SK-N-SH (cell line): ENCODE measurements around the gene OSTF1. TPM values are rescaled to one million over a fixed set of nuclear protein-coding genes. Genes with fewer than 3 reads are reported as not detected.

Experiments
- CTCF ChIA-PET: fragments of 300-600, 350-600 bp; formaldehyde crosslinking; extraction: SDS; loops from one replicate; lab custom pipeline; 2021; lab: Yijun Ruan, JAX
- POLR2A ChIA-PET: fragments of 350-600 bp; sonication (Branson Sonifier 250); formaldehyde crosslinking; extraction: SDS; loops from one replicate; lab custom pipeline; 2020; ENCODE audit warnings: antibody characterized with exemption, inconsistent platforms; lab: Yijun Ruan, JAX
- DNase-seq: peaks from one replicate; pipeline ENCODE4 v3.0.0; 2012
- H2AFZ ChIP-seq: fragments of 200-600 bp; sonication (generic); 2 replicates; pipeline ENCODE4 v1.8.1; 2016; ENCODE audit warnings: antibody characterized with exemption, mild to moderate bottlenecking, low read depth
- H3F3A ChIP-seq: fragments of 200-600 bp; sonication (generic); replicated peaks from 2 replicates; pipeline ENCODE3; 2016; ENCODE audit warnings: antibody characterized with exemption, mild to moderate bottlenecking; ENCODE audit not compliant: insufficient read depth
- H3K27ac ChIP-seq, 2 experiments: fragments of 200-500 bp in 1 of 2; fragments of 200-600 bp in 1 of 2; sonication (Bioruptor generic) in 1 of 2; sonication (generic), shearing (Covaris generic) in 1 of 2; 2 replicates each; pipeline versions ENCODE4 v1.5.1 to v1.6.1; 2014 to 2016; ENCODE audit warnings: low read depth in 2 of 2, inconsistent platforms in 1 of 2, low read length in 1 of 2, mild to moderate bottlenecking in 1 of 2, mixed read lengths in 1 of 2
- H3K27me3 ChIP-seq: fragments of 200-600 bp; sonication (generic), shearing (Covaris generic); 2 replicates; pipeline ENCODE4 v1.6.1; 2016; ENCODE audit warnings: mixed run types; ENCODE audit not compliant: insufficient read depth
- H3K36me3 ChIP-seq, 2 experiments: fragments of 200-500 bp in 1 of 2; fragments of 200-600 bp in 1 of 2; sonication (Bioruptor generic) in 1 of 2; sonication (generic) in 1 of 2; replicated peaks in 1 of 2; 2 replicates each; pipeline versions ENCODE3 to v1.5.1; 2014 to 2016; ENCODE audit warnings: low read length in 1 of 2, mild to moderate bottlenecking in 1 of 2; ENCODE audit not compliant: insufficient read depth in 2 of 2, control insufficient read depth in 1 of 2
- H3K4me1 ChIP-seq, 2 experiments: fragments of 200-500 bp in 1 of 2; fragments of 200-600 bp in 1 of 2; sonication (Bioruptor generic) in 1 of 2; sonication (generic), shearing (Covaris generic) in 1 of 2; 2 replicates each; pipeline versions ENCODE4 v1.5.1 to v1.6.1; 2014 to 2016; ENCODE audit warnings: low read depth in 1 of 2, low read length in 1 of 2, mixed run types in 1 of 2; ENCODE audit not compliant: insufficient read depth in 2 of 2, control insufficient read depth in 1 of 2
- H3K4me2 ChIP-seq: fragments of 200-600 bp; sonication (generic), shearing (Covaris generic); 2 replicates; pipeline ENCODE4 v1.6.1; 2017; ENCODE audit warnings: mixed run types
- H3K4me3 ChIP-seq, 2 experiments: fragments of 200-500 bp in 1 of 2; fragments of 200-600 bp in 1 of 2; sonication (Bioruptor generic) in 1 of 2; sonication (generic), shearing (Covaris generic) in 1 of 2; 2 replicates each; pipeline versions ENCODE4 v1.5.1 to v1.8.1; 2014 to 2016; ENCODE audit warnings: low read depth in 2 of 2, inconsistent platforms in 1 of 2, low read length in 1 of 2, mild to moderate bottlenecking in 1 of 2, mixed read lengths in 1 of 2, moderate library complexity in 1 of 2
- H3K79me2 ChIP-seq: fragments of 200-600 bp; sonication (generic); 2 replicates; pipeline ENCODE4 v1.8.1; 2017; ENCODE audit warnings: mild to moderate bottlenecking; ENCODE audit not compliant: insufficient read depth
- H3K9ac ChIP-seq: fragments of 200-600 bp; sonication (generic); 2 replicates; pipeline ENCODE4 v1.6.1; 2017; ENCODE audit warnings: mixed run types
- H3K9me2 ChIP-seq: fragments of 200-600 bp; sonication (generic); 2 replicates; pipeline ENCODE4 v1.6.1; 2017; ENCODE audit warnings: mixed run types
- H3K9me3 ChIP-seq: fragments of 200-600 bp; sonication (generic); 2 replicates; pipeline ENCODE4 v1.6.1; 2017; ENCODE audit warnings: mixed run types, mild to moderate bottlenecking, moderate library complexity
- H4K20me1 ChIP-seq: fragments of 200-600 bp; sonication (generic); 2 replicates; pipeline ENCODE4 v1.6.1; 2017; ENCODE audit warnings: mild to moderate bottlenecking, mixed run types; ENCODE audit not compliant: insufficient read depth
- ELF1 ChIP-seq: IDR thresholded peaks from 2 replicates; pipeline ENCODE4 v1.4.0; 2012
- EZH2phosphoT487 ChIP-seq: fragments of 200-600 bp; sonication (generic); IDR thresholded peaks from 2 replicates; pipeline ENCODE4 v1.6.1; 2017; ENCODE audit warnings: low read depth, mixed run types, mild to moderate bottlenecking, antibody characterized with exemption, moderate library complexity, borderline replicate concordance
- FOSL2 ChIP-seq: IDR thresholded peaks from 2 replicates; pipeline ENCODE4 v1.4.0; 2012; ENCODE audit warnings: low read depth, mild to moderate bottlenecking, moderate library complexity, borderline replicate concordance
- JUND ChIP-seq: IDR thresholded peaks from 2 replicates; pipeline ENCODE4 v1.4.0; 2012
- NFIC ChIP-seq: IDR thresholded peaks from 2 replicates; pipeline ENCODE4 v1.4.0; 2012; ENCODE audit warnings: borderline replicate concordance
- RXRA ChIP-seq: IDR thresholded peaks from 2 replicates; pipeline ENCODE4 v1.4.0; 2012; ENCODE audit warnings: low read depth, mild to moderate bottlenecking, borderline replicate concordance
- SIN3A ChIP-seq: IDR thresholded peaks from 2 replicates; pipeline ENCODE4 v1.6.1; 2012; ENCODE audit warnings: low read depth, mild to moderate bottlenecking, low read length, moderate library complexity, borderline replicate concordance
- SMC3 ChIP-seq: IDR thresholded peaks from 2 replicates; pipeline ENCODE4 v1.6.1; 2012; ENCODE audit warnings: low read depth, low read length, improper control_type of control experiment
- TCF12 ChIP-seq: IDR thresholded peaks from 2 replicates; pipeline ENCODE4 v1.4.0; 2012
- TEAD4 ChIP-seq: IDR thresholded peaks from 2 replicates; pipeline ENCODE4 v1.4.0; 2012; ENCODE audit warnings: mild to moderate bottlenecking, borderline replicate concordance; ENCODE audit not compliant: insufficient read depth
- WGBS: methylation state at CpG from one replicate; pipeline ENCODE4 v1.1.6; 2017; ENCODE audit warnings: low lambda C conversion rate; 5-methylcytosine and 5-hydroxymethylcytosine counted together
- polyA plus RNA-seq, 3 experiments: library from polyadenylated mRNA; depleted of rRNA; stranded (reverse); fragments of >200 nt; gene quantifications; 2 replicates each; pipeline ENCODE4 v1.2.3, GENCODE V29; 2012

The OSTF1 gene
- polyA plus RNA-seq, 1 of the 3 experiments (the other 2 are of a cell fraction) = 9.5 TPM

GRCh38 chr9:75061169-75061568, 27.1 kb upstream of the OSTF1 start (continued):
- TF ChIP-seq SMC3 = no peak
- no peak for TF ChIP-seq JUND
- no peak for TF ChIP-seq RXRA
- TF ChIP-seq TEAD4 = no peak
- no peak for TF ChIP-seq ELF1
- no peak for TF ChIP-seq EZH2phosphoT487

GRCh38 chr9:75063556-75064305, 24.6 kb upstream of the OSTF1 start:
- no peak for TF ChIP-seq NFIC
- ChIA-PET POLR2A (no interaction called here), CTCF (interaction anchor here (1.2 to 2.0 kb wide), 4 partner anchors 9 to 290 kb away, joined by 3 to 5 read pairs (median 4); no protein-coding TSS in a partner anchor)
- no peak overlapping the region for H3K9ac ChIP-seq
- H3K9me2 ChIP-seq = no peaks in the 10 kb centered on the region
- H4K20me1 ChIP-seq = no peaks in the 10 kb centered on the region
- 33% methylated on average over 1 of the region's 1 CpG for WGBS
- H3K36me3 ChIP-seq = peaks cover 0 to 7% of the 10 kb centered on the region in 2 experiments
- DNase-seq = no peak
- peaks cover 2 to 9% of the 10 kb centered on the region in 2 experiments; a peak in 2 of 4 replicates for H3K4me1 ChIP-seq
- H2AFZ ChIP-seq = no peak overlapping the region
- no peak overlapping the region for H3K4me3 ChIP-seq
- H3K27me3 ChIP-seq = no peaks in the 10 kb centered on the region
- H3K4me2 ChIP-seq = peak overlapping the region; percentile 59
- H3K27ac ChIP-seq = peak overlapping the region in 1 of 2 experiments; percentile 28; a peak in 2 of 4 replicates
- H3K79me2 ChIP-seq = no peaks in the 10 kb centered on the region
- peaks cover 4% of the 10 kb centered on the region for H3F3A ChIP-seq
- H3K9me3 ChIP-seq = no peaks in the 10 kb centered on the region

- TF ChIP-seq SIN3A (no peak), FOSL2 (peak; percentile 46; the same call in 1 of the 2 replicates), TCF12 (peak; percentile 53; the same call in 1 of the 2 replicates)
- no peak overlapping the region for H3K9ac ChIP-seq
- H3K9me3 ChIP-seq = no peaks in the 10 kb centered on the region
- no peak for DNase-seq
- H3K27ac ChIP-seq = peak overlapping the region in 1 of 2 experiments; percentile 28; a peak in 3 of 4 replicates
- peaks cover 4% of the 10 kb centered on the region for H3F3A ChIP-seq
- no peaks in the 10 kb centered on the region for H3K79me2 ChIP-seq
- no peaks in the 10 kb centered on the region for H3K9me2 ChIP-seq
- ChIA-PET CTCF (interaction anchor here (1.2 to 2.0 kb wide), 4 partner anchors 10 to 291 kb away, joined by 3 to 5 read pairs (median 4); no protein-coding TSS in a partner anchor), POLR2A (no interaction called here)
- 12% methylated on average over 2 of the region's 2 CpGs for WGBS
- no peaks in the 10 kb centered on the region for H4K20me1 ChIP-seq
- peak overlapping the region; percentile 59 for H3K4me2 ChIP-seq
- H3K4me3 ChIP-seq = no peak overlapping the region
- no peaks in the 10 kb centered on the region for H3K27me3 ChIP-seq
- H3K36me3 ChIP-seq = peaks cover 0 to 7% of the 10 kb centered on the region in 2 experiments
- H3K4me1 ChIP-seq = peaks cover 2 to 9% of the 10 kb centered on the region in 2 experiments; a peak in 2 of 4 replicates
- H2AFZ ChIP-seq = peak overlapping the region; percentile 0; the same call in 1 of the 2 replicates
Observed at GRCh38 chr9:75064307-75065025, 23.8 kb upstream of the OSTF1 start.
